NCI-H2107 treated with DMSO at 0.1 percent for 48 hours (cell line): Measurements from ENCODE around the gene GNG2.

Experiments used
- DNase-seq: peaks from one replicate; lab custom pipeline; 2025; ENCODE audit not compliant: unreplicated experiment; lab: John Stamatoyannopoulos, UW

GNG2 gene

DNA sequence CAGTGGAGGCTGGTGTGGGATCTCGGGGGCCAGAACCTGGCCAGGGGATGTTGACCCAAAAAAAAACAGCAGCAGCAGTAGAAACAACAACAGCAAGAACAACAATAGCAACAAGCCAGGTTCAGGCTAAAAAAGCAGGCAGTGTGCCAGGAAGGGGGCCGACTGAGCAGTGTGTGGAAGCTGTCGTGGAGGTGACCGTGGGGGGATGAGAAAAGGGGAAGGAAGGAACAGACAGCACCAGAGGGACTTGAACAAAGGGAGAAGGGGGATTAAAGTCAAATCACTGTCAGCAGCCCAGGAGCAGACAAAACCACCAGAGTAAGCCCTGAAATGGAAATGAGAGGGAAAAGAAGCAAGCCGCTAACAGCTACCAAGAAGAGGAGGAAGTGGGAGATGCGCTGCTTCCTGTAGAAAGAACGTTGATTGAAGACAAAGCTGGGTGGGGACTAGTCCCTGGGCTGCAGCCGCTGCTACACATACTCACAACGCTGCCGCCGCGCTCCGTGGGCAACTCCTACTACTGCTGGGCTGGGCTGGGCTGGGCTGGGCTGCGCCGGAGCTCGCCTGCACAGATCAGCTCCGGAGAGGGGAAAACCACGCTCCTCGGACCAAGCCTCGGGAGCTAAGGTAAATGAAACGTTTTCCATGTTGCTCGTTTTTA lies at the start of gene GNG2:
GNG2 (plus strand) TSS at position 449 of the 661 bp plus-strand sequence. CDS start 90,067 bp downstream, outside the sequence.
- DNase-seq: no peak

DNA sequence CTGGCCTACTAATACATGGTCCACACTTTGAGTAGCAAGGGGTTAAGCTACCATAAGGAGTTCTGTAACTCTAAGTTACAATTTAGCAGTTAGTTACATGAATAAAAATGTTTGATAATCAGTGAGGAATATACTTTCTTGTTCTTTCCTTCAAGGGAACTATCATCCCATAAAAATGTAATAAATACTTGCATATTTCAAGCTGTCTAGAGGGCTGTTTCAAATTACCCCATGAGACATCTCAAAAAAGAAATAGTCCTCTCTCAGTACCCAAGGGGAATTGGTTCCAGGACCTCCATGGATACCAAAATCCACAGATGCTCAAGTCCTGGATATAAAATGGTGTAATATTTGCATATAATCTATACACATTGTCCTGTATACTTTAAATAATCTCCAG lies 48.7 kb upstream of the GNG2 start:
- no peak for DNase-seq

DNA sequence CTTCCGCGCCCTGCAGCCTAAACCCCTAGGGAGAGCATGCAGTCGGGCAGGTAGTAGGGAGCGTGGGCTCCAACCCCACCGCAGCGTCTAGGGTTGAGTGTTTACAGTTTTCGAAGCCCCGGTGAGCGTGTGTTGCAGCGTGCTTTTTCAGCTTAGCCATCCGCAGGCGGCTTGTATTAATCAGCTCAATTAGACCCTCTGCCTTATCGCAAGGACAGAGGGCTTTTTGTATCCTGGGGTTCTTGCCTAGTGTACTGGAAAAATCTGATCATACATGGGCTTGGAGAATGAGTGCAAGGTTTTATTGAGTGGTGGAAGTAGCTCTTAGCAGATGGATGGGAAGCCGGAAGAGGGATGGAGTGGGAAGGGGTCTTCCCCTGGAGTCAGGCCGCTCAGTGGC lies 44.4 kb upstream of the GNG2 start:
- no peak for DNase-seq

DNA sequence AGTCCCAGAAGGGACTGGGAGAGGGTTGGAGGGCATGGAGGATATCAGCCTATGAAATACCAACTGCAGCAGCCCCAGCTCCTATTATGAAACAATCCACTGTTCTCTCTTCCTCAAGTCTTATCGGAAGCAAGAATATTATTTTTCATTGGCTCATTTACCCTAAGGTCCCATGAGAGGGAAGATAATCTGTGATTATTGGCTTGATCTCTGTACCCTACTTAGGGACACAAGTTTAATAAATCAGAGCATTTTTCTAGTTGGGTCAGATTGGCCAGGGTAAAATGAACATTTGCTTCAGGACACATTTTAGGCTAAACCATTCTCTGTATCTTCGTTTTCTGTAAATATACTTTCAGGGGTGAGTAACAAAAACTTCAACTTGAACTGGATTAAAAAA lies 43.1 kb upstream of the GNG2 start:
- no peak for DNase-seq

DNA sequence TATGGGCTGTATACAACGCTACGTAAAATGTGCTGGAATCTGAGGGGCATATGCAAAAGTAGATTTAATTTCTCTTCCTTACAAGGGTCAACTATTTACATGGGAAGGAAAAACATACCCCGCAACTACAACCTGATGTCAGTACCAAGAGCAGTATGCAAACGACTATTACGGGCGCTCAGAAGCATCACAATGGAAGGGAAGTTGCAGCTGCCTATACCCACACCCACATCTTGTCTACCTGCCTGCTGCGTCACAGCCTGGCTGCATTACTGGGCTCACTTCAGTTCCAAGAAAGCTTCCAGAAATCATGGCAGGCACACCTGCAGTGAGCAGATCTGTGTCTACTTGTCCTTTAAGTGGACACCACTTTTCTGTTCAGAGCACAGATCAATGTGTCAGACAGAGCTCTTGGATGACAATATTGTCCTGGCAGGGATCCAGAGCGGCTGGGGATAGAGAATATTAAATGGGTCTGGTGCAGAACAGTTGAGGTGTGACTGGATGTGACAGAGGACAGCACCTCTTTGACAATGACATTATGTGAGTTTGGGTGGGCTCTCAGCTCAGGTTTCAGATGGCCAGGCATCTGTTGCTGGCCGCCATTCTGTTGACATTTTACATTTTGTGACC lies 41.5 kb upstream of the GNG2 start:
- DNase-seq: no peak

DNA sequence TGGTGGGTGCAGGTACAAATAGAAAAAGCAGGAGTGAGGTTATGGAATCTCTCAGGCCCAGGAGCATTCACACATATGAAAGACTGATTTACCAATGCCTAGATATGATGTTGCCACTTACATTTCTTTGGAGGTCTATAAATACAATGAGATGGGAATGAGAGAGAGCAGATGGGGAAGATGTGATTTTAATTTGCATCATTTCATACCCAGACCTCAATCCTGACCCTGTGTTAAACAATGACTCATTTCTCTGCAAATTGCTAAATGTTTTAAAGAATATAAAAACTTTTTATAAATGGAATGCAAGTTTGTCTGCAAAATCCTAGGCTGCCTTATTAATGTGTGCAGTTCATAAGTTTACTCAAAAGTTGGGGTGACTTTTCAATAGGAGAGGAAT lies 38.6 kb upstream of the GNG2 start:
- no peak for DNase-seq

DNA sequence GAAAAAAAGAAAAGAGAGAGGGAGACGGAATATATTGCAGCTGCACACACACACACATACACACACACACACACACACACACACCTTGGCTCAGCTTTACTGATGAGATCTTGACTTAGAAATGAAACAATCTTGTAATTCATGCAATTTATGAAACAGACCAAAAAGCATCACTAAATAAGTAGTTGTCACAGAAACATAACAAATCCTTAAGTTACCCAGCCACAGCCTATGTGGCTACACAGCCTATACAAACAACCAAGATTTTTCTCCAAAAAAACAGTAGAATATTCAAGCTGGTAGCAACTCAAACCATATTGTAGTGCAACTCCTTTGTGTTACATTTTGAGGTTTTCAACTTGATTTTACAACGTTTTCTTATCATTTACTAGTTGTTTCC lies 37.9 kb upstream of the GNG2 start:
- DNase-seq: no peak

DNA sequence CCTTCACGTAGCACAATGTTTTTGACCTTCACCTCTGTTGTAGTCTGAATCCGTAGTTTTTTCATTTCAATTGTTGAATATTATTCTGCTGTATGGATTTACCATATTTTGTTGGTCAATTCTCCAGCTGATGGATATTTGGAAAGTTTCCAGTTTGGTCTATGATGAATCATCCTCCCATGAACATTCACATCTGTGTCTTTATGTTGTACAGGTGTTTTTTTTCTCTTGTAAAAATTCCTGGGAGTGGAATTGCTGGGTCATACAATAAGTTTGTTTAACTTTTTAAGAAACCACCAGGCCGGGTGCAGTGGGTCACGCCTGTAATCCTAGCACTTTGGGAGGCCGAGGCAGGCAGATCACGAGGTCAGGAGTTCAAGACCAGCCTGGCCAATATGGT lies 36.7 kb upstream of the GNG2 start:
- no peak for DNase-seq

DNA sequence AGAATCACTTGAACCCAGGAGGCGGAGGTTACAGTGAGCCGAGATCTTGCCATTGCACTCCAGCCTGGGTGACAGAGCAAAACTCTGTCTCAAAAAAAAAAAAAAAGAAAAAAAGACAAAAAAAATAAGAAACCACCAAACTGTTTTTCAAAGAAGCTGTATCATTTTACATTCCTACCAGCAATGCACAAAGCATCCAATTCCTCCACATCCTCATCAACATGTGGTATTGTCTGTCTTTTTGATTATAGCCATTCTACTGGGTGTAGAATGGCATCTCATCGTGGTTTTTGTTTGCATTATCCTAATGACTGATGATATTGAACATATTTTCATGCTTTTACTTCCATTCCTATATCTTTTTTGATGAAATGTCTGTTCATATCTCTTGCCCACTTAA lies 36.2 kb upstream of the GNG2 start:
- no peak for DNase-seq

DNA sequence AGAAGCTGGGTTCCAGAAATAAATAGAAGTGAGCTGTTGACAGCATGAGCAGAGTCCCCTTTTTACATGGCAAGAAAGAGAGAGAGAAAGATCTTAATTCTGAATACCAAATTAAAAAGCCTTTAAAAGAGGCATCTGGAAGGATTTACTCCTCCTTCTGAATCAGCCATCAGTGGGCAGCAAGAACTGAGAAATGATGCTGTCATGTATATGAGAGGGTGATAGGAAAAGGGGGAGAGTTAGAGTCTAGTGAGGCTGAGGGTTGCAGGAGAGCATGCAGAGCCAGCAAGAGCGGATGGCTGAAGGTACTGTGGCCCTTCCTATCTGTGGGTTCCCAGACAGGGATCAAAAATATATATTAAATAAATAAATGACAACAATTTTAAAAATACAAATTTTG lies 34.5 kb upstream of the GNG2 start:
- no peak for DNase-seq

DNA sequence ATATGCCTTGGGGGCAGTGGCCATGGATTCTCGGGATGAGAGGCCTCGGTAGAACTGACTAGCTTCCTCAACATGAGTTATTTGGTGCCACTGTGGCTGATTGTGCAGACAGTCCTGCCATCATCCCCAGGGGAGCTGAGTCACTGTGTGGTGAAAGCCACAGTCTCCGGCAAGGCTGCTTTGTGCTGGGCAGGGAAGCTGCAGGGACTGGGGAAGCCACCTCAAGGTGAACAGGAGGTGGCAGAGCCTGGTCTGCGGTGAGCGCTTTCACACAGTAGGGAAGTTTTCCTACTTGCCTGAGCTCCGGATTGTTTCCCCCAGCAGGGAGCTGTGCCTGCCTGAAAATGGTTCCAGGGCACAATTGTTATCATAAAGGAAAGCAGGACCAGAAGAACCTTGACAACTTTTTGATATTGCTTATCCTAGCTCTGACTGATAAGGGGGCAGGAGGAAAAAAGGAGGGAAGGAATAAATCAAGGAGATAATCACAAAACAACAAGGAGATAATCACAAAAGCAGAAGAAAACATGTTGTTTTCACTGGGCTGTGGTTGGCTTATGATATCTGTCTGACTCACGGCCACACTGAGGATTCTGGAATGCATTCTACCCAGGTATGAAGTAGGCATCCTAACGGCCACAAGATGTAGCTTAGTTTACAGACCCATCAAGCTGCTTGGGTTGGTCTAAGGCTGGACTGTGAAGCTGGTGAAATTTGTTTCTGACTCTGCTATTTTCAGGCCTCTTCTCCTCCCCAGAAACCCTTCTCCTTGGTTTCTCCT lies 32.2 kb upstream of the GNG2 start:
- DNase-seq: no peak

DNA sequence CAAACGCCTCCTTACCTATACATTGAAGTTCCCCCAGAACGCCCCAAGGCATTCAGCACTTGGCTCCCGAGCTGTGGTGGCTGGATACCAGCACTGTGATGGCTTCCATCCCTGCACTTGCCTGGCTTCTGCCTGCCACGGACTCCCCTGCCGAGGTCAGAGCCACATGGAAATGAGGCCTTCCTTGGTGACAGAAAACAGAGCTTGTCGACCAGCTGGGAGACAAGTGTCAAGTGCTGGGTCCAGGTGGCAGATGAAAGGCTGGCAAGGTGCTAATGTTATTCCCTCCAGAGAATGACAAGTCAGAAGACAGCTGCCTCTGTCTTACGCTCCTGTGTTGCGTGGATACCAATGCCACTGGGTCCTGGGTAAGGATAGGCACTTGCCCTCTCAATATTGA lies 26.2 kb upstream of the GNG2 start:
- DNase-seq: no peak

DNA sequence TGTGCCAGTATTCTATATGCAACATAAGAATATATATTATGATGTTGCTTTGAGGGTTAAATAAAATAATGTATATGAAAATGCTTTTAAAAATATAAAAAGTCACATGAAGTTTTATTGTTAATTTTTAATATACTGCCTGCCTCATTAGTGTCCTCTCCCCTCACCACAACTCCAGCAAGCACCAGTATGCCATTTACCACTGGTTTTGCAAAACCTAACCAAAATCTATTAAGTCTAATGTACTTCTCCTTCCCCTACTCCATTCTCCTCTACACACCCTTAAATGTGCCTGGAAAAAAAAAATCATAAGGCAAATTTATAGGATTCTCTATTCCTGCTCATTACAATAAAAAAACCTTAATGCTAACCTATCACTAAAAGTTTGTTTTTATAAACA lies 24.0 kb upstream of the GNG2 start:
- no peak for DNase-seq

DNA sequence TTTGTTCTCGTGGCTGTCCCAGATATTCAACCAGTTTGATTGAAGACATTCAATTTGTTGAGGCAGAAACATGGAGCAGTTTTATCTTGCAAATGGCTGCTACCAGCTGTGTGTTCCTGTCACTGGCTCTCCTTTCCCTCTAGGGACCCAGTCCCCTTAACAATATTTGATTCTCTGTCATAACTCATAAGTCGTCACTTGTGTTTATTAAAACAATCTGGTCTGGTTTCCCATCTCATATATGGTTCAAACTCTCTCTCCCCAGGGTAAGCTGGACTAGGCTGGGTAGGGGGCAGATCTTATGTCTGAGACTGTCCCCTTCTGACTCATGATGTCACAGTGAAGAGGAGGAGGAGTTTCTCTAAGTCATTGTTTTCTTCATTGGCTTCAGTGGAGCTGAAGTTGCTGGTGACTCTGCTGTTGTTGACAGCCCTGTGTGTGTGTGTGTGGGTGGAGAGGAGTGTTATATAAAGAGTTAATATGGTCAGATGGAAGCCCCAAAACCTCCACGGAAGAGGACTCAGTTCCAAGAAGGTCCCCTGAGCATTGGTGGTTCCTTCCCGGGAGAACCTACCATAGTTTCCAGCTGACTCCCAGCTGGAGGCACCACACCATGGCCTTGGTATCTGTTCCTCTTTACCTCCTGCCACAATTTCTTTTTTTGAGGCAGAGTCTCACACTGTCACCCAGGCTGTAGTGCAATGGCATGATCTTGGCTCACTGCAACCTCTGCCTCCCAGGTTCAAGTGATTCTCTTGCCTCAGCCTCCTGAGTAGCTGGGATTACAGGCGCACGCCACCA lies 16.1 kb upstream of the GNG2 start:
- no peak for DNase-seq

DNA sequence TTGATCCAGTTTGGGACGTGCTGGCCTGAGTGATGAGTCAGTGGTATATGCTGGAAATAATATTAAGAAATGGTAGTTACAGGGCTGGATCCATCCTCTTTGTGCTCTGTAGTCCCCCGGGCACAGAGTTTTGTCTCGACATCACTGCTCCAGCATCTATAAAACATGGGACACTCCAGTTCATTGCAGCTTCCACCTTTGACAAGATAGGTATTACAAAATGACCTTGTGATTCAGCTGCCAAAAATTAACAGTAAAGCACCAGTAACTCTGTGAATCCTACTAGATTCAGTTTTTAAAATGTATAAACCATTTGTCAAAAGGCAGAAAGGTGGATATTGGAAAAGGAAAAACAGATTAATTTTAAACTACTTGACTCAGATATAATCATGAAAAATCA lies 14.6 kb upstream of the GNG2 start:
- DNase-seq: no peak

DNA sequence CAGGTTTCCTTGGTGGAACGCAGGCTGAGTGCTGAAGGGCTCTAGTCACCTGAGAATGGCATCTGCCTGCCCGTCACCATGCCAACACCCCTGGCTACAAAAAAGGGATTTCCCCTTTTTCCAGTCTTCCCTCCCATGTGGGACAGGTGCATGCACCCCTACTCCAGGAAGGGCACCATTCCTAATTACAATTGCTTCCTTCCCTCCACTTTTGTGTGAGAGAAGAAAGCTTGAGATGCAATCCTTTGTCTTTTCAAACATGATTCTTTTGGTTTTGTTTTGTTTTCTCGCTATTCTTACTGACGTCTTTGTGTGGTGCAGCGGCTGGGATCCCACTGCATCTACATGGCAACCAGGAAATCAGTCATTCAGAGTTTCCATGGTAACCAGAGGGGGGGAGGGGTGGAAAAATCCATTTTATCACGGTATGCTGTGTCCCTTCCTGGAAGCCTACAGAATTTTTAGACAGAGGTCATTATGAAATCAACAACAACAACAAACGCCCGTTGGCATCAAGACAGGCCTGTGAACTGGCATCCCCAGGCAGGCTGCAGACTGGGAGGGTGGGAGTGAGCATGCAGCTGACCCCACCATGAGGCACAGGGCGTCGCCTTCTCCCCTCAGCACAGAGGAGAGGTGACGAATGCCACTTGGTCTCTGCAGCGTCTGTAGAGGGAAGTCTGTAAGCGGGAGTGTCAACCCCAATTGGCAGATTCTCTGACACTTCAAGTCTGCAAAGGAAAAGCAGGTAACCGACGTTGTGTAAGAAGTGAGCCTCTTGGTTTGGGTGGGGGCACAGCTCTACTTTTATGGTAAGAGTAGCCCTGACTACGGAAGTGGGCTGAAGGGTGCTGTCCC lies 13.6 kb upstream of the GNG2 start:
- DNase-seq: peak; percentile 76

DNA sequence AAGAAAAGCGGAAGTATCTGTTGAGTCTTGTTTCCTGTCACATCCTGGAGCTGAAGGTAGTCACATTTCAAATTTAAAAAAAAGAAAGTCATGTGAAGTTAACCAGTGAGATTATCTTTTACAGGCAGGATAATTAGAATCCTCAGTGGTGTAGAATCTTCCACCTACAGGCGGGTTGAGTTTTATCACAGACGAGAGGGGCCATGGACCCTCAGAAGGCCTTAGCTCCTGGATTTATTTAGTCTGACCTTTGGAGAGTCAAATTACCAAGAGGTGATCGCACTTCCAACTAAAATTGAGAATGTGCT lies 13.0 kb upstream of the GNG2 start:
- DNase-seq: no peak

DNA sequence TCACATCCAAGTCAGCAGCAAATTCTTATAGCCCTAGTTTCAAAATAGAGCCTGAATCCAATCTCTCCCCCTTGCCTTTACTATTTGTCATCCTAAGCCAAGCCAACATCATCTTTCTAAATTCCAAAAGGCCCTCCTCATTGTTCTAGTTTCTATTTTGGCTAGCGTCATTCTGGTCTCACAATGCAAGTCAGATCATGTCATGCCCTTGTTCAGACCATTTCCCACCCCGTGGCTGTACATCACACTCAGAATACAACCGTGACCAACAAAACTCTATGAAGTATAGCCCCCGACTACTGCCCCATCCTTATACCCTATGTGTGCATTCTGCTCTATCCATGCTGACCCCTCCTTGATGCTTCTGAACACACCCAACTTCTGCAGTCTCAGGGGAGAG lies 12.3 kb upstream of the GNG2 start:
- no peak for DNase-seq

DNA sequence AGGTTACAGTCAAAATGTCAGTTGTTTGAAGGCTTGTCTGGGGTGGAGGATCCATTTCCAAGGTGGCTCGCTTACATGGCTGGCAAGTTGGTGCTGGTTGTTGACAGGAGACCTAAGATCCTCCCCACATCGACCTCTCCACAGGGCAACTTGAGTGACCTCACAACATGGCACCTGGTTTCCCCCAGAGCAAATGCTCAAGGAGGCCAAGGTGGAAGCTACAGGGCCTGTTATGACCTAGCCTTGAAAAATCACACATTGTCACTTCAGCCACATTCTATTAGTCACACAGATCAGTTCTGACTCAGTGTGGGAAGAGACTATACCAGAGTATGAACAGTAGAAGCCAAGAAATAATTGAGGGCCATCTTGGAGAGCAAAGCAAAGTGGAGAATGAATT lies 11.3 kb upstream of the GNG2 start:
- no peak for DNase-seq

DNA sequence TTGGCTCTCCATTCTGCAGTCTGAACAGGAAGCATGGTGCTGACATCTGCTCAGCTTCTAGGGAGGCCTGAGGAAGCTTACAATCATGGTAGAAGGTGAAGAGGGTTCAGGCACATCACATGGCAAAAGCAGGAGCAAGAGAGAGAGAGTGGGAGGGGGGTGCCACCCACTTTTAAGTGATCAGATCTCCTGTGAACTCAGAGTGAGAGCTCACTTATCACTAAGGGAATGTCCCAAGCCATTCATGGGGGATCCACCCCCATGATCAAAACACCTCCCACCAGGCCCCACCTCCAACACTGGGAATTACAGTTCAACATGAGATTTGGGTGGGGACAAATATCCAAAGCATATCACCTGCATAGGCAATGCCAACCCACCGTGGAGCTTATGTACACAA lies 9.8 kb upstream of the GNG2 start:
- DNase-seq: no peak

DNA sequence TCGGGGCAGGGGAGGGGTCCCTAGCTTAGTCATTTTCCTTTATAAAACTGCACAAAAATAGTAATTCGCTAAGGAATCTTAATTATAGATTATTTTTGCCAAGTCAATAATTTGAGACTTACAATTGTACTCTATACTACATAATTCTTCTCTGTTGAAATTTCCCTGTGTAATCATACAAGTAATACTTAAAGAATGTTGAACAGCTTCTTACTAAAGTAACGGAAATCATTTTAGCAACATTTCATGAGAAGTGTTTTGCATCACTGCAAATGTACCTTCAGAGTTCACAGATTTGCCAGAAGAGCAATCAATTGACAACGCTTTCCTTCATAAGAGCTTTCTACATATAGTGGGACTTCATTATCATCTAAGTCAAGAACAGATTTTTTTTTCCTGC lies 7.9 kb upstream of the GNG2 start:
- DNase-seq: no peak
